GM20000 (cell line): ENCODE results near the gene FOXL2.

Experiments used
- DNase-seq: peaks from one replicate; pipeline ENCODE4 v3.0.0; 2012; ENCODE audit warnings: low spot score
- CTCF ChIP-seq: IDR thresholded peaks from 2 replicates; pipeline ENCODE4 v1.5.1; 2012; ENCODE audit warnings: mild to moderate bottlenecking, control low read depth; ENCODE audit errors: extremely low read depth, missing control alignments

Gene FOXL2

GRCh38 chr3:138946663-138947494 is at the start of gene FOXL2, which contains the start of gene FOXL2NB:
FOXL2 (minus strand) TSS chr3:138947137; CDS start chr3:138946722, 415 bp downstream.
FOXL2NB (plus strand) TSS chr3:138947217; CDS start chr3:138947365, 148 bp downstream.
- DNase-seq = no peak
- no peak for TF ChIP-seq CTCF

- TF ChIP-seq CTCF = no peak
- no peak for DNase-seq
Observed at GRCh38 chr3:138995706-138996105, 48.8 kb upstream of the FOXL2 start.

- no peak for TF ChIP-seq CTCF
Observed at GRCh38 chr3:138987181-138987580, 40.2 kb upstream of the FOXL2 start.

GRCh38 chr3:138985932-138986331 is 39.0 kb upstream of the FOXL2 start:
- TF ChIP-seq CTCF = no peak
- DNase-seq = no peak

More at GRCh38 chr3:138987181-138987580, 40.2 kb upstream of the FOXL2 start:
- no peak for DNase-seq

GRCh38 chr3:138984816-138985215 is 37.9 kb upstream of the FOXL2 start:
- TF ChIP-seq CTCF = no peak
- no peak for DNase-seq

GRCh38 chr3:138976047-138976446 is 29.1 kb upstream of the FOXL2 start:
- no peak for DNase-seq
- TF ChIP-seq CTCF = no peak

GRCh38 chr3:138975351-138975750 is 28.4 kb upstream of the FOXL2 start:
- no peak for DNase-seq
- no peak for TF ChIP-seq CTCF
